GM12874 (cell line): ENCODE results near the gene CHST7.

Source experiments
- CTCF ChIP-seq: IDR thresholded peaks from 2 replicates; pipeline ENCODE4 v1.5.1; 2011; ENCODE audit warnings: low read depth, mild to moderate bottlenecking, control low read depth, low read length, moderate library complexity; ENCODE audit not compliant: insufficient read depth

Gene CHST7

GRCh38 chrX:46572340-46572936 is 1.1 kb upstream of the CHST7 start:
- TF ChIP-seq CTCF: peak; percentile 32; the same call in 1 of the 2 replicates

DNA sequence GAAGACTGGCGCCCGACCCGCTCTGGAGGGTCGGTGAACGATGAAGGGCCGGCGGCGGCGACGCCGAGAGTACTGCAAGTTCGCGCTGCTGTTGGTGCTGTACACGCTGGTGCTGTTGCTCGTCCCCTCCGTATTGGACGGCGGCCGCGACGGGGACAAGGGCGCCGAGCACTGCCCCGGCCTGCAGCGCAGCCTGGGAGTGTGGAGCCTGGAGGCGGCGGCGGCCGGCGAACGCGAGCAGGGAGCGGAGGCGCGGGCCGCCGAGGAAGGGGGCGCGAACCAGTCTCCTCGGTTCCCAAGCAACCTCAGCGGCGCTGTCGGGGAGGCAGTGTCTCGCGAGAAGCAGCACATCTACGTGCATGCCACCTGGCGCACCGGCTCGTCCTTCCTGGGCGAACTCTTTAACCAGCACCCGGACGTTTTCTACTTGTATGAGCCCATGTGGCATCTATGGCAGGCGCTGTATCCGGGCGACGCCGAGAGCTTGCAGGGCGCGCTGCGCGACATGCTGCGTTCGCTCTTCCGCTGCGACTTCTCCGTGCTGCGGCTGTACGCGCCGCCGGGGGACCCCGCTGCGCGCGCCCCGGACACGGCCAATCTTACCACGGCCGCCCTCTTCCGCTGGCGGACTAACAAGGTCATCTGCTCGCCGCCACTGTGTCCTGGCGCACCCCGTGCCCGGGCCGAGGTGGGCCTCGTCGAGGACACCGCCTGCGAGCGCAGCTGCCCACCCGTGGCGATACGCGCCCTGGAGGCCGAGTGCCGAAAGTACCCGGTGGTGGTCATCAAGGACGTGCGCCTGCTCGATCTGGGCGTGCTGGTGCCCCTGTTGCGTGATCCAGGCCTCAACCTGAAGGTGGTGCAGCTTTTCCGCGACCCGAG is 568 bp downstream of the CHST7 start:
- 0 out of 2 replicates have a peak, but pooled peaks have one; percentile 9 for TF ChIP-seq CTCF

DNA sequence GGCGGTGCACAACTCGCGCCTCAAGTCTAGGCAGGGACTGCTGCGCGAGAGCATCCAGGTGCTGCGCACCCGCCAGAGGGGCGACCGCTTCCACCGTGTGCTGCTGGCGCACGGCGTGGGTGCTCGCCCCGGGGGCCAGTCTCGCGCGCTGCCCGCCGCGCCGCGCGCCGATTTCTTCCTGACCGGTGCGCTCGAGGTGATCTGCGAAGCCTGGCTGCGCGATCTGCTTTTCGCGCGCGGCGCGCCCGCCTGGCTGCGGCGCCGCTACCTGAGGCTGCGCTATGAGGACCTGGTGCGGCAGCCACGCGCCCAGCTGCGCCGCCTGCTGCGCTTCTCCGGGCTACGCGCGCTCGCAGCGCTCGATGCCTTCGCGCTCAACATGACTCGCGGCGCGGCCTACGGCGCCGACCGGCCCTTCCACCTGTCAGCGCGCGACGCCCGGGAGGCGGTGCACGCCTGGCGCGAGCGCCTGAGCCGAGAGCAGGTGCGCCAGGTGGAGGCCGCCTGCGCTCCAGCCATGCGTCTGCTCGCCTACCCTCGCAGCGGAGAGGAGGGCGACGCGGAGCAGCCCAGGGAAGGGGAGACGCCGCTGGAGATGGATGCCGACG is 1.3 kb downstream of the CHST7 start:
- no peak for TF ChIP-seq CTCF

DNA sequence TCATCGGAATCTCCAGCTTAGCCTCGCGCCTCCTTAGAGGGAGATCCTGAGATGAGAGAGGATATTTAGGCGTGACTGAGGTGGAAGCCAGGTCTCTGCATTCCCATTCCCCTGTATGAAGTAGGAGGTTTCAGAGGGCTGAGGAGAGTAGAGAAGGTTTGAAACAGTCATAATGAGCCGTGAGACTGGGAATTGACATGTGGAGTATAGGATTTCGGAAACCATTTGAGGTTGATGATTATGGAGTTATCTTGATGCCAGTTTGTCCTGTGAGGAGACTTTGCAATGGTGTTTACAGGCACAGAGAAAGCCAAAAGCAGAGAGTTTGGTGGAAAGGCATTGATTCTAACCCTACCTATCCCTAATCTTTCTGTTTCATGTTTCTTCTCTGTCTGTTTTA is 2.0 kb downstream of the CHST7 start:
- no peak for TF ChIP-seq CTCF

DNA sequence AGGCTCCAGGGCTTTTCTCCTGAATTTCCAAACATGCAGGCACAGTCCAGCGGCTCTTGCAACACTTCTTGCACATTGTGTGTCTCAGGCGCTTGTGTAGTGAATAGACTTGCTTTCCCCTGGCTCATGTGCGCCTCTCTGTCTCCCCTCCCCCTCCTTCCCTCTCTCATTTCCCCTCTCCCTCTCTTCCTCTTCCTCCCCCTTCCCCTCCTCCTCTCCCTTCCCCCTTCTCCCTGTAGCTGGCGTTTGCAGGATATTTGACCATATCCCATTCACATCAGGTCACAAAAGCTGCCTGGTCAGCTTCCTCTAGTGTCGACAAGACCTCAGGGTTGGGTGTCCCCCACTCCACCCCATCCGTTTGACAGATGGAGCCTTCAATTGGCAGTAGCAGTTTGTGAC is 2.4 kb downstream of the CHST7 start:
- TF ChIP-seq CTCF: no peak

DNA sequence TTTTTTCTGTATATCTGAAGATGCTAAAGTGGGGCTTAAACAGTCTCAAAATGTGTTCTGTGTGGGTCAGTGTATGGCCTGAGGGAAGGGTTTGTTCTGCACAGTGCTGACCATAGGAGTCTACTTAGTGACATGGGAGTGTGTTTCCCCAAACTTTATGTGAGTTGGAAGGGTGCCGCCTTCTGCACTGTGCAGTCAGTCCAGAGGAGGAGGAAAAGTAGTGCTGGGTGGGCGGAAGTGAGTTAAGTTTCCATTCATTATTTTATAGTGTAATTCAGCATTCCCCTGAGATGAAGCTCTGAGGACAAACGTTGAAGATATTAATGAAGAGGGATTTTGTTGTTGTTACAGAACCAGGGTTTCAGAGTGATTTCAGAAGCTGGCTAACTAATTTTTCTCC is 2.9 kb downstream of the CHST7 start:
- no peak for TF ChIP-seq CTCF

GRCh38 chrX:46577221-46578005 is 3.8 kb downstream of the CHST7 start:
- no peak for TF ChIP-seq CTCF
